Activated naive CD4-positive, alpha-beta T cell treated with Interleukin-2 at 50 U/mL for 16 hours (primary cell): ENCODE results near the gene INO80.

Experiments
- DNase-seq: peaks from one replicate; pipeline ENCODE4 v3.0.0-alpha.2; 2020

The INO80 gene

DNA sequence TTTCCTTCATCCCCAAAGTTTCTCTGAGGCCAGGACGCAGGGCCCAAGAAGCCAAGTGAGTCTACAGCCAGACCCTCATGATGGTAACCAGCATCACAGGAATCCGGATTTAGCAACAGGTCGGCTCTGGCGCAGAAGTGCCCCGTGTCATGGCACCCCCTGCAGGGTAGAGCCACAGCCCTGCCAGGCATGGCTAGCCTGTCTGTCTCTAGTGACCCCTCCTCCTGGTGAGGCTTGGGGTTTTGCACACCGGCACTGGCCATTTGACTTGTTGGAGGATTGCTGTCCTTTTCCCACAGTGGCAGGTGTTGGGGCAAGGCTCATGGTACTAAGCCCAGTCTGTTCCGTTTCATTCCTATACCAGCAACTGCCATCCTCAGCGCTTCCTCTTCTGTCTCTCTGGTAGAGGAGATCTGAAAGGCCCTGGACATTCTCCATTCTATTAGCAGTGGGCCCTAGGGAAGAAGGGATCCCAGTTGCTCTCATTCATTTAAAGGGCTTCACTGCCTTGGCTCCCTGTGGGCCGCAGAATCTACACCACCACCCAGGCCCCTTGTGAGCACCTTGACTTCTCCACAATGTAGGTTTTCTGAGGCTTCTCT is 172.2 kb downstream of the INO80 start:
- DNase-seq, result no peak

DNA sequence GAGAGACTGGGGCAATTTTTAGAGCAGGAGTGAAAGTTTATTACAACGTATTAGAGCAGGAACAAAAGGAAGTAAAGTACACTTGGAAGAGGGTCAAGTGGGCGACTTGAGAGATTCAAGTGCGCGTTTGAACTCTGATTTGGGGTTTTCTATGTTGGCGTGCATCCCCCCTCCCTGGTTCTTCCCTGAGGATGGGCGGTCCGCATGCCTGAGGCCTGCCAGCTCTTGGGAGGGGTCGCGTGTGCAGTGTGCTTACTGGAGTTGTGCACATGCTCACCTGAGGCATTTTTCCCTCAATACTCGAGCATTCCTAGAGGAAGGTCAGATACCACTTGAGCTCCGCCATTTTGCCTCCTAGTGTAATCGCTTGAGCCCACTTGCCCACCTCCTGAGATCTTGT is 173.2 kb downstream of the INO80 start:
- no peak for DNase-seq

DNA sequence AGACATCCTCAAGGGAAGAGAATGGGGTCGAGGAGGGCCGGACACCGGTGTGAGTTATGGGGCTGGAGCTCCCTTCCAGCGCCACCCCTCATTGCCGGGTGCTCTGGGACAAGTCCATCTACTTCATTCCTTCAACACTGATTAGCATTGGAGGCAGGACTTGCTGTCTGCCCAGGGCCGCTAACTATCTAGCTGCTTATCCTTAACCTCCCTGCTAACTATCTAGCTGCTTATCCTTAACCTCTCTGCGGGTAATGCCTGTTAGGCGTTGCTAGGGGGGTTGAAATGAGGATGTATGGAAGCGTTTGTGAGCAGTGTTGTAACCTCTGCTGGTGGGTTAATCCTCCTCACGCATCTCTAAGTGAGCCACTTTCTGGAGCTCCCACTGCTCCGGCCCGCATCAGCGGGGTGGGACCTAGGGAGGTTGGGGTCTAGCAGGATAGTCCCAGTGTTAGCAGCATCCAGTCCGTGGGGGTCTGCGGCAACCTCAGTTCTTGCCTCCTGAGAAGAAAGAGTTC is 173.7 kb downstream of the INO80 start:
- DNase-seq, result no peak

DNA sequence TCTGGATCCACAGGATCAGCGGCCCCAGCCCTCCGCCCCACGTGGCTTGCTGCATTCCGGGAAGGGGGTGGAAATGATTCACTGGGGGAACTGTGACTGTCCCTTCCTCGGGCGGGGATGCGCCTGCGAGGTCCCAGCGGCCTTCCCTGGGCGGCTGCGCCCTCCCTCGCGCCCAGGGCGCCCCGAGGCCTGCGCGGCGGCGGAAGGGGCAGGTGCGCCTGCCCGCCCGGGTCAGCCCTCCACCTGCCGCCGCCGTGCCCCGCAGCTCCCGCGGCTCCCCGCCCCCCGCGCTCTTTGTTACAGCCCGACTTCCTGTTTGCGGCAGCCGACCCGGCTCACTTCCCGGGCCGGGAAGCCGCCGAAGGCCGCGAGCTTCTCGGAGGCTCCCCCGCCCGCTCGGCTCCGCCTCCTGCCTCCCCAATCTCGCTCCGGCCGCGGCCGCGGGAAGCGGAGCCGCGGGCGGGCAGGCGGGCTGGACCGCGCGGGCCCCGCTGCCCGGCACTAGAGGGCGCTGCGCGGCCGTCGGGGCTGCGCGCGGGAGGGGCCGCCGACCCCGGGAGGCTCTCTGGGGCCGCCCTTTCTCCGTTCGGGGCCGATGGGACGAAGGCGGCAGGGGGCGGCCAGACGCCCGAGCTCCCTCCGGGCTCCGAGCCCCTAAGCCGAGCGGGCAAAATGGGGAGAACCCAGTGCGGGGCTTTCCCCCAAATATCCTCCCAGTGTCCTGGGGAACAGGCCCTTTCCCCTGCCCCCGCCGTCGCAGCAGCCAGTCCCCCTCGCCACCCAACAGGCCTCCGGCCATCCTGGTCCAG is 174.3 kb downstream of the INO80 start:
- peak; percentile 66 for DNase-seq

DNA sequence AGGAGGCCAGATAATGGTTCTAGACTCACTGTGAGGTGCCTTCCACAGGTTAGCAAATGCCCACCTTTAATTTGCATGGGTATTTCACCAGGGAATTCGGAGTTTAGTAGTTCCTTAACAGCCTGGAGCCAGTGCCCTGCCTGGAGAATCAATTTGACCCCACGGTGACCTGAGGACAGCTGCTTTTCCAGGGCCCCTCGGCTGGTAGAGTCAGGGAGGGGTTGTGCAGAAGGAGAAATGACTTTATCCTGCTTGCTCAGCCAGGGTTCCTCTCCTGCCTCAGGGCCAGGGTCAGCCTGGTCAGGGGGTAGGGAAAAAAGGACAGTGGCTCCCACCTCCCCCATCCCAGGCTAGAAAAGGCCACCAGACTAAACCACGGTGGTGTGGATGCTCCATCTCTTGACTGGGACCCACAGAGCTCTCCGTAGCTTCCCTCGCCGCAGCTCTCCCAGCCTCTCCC is 175.0 kb downstream of the INO80 start:
- DNase-seq, result no peak

DNA sequence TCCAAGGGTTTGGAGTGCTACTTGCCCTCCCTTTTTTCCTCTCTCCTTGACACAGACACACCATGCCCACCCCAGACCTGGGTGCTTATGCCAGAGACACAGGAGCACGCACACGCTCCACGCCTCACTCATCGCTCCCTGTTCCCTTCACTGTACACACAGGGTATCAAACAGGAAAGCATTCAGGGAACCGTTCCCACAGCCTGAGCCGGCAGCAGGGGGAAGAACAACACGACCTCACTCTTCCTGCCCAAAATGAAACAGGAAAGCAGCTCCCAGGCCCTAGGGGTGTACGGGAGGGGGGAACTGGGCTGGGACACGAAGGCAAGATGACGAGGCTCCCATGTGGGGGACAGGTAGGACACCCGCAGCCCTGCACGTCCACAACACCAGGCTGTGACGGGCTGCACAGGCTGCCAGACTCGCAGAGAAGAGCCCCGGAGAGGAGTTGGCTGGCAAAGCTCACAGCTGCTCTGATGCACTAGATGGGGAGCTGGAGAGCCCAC is 175.7 kb downstream of the INO80 start:
- DNase-seq, result no peak

DNA sequence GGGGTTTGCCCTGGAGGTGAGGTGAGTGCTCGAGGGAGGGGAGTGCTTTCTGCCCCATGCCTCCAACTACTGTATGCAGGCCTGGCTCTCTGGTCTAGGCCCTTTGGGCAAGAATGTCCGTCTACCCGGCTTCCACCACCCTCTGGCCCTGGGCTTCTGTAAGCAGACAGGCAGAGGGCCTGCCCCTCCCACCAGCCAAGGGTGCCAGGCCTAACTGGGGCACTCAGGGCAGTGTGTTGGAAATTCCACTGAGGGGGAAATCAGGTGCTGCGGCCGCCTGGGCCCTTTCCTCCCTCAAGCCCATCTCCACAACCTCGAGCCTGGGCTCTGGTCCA is 177.6 kb downstream of the INO80 start:
- no peak for DNase-seq

DNA sequence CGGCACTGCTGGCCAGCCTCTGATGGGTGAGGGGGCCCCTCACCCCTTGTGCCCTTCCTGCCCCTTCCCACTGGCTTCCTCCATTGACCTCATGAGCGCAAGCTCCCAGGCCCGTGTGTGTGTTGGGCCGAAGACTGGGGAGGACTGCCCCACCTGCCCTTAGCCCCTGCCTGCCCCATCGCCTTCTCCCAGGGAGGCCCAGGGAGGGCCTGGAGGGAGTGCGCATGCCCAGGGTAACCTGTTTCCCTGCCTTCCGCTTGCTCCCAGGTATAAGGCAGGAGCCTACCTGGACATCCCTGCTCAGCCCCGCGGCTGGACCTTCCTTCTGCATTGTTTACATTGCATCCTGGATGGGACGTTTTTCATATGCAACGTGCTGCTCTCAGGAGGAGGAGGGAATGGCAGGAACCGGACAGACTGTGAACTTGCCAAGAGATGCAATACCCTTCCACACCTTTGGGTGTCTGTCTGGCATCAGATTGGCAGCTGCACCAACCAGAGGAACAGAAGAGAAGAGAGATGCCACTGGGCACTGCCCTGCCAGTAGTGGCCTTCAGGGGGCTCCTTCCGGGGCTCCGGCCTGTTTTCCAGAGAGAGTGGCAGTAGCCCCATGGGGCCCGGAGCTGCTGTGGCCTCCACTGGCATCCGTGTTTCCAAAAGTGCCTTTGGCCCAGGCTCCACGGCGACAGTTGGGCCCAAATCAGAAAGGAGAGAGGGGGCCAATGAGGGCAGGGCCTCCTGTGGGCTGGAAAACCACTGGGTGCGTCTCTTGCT is 178.1 kb downstream of the INO80 start:
- no peak for DNase-seq

DNA sequence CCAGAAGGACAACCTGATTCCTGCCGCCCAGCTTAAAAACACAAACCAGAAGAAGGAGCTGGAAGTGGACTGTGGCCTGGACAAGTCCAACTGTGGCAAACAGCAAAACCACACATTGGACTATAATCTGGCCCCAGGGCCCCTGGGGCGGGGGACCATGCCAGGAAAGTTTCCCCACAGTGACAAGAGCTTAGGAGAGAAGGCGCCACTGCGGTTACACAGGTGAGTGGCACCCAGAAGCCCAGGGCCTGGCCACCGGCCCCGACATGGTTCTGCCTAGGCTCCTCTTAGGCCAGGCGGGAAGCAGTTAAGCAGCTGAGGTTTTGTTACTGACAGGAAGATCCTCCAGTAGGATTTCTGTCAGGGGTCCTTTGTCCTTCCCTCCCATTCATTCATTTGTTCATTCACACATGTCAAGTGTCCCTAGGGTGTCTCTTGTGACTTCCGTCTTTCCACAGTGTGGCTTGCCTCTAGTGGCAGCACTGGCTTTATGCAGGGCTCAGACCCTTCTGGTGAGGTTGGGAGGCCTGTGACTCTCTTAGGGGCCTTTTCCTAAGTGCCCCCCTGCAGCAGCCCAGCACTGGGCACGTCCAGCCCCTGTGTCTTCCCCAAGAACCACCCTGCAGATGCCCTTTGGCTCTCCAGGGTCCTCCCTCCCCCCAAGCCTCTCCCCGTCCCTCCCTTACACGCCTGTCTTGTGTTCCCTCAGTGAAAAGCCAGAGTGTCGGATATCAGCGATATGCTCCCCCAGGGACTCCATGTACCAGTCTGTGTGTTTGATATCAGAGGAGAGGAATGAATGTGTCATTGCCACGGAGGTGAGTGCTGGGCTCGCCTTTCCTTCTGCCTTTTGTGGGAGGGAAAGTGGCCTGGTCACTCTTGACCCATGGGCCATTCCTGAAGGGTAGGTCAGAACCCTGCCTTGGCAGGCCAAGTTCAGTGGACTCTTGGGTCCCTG is 179.1 kb downstream of the INO80 start:
- DNase-seq, result no peak

DNA sequence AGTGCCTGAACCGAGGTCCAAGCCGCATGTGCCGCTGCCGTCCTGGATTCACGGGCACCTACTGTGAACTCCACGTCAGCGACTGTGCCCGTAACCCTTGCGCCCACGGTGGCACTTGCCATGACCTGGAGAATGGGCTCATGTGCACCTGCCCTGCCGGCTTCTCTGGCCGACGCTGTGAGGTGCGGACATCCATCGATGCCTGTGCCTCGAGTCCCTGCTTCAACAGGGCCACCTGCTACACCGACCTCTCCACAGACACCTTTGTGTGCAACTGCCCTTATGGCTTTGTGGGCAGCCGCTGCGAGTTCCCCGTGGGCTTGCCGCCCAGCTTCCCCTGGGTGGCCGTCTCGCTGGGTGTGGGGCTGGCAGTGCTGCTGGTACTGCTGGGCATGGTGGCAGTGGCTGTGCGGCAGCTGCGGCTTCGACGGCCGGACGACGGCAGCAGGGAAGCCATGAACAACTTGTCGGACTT is 179.8 kb downstream of the INO80 start:
- DNase-seq, result no peak

DNA sequence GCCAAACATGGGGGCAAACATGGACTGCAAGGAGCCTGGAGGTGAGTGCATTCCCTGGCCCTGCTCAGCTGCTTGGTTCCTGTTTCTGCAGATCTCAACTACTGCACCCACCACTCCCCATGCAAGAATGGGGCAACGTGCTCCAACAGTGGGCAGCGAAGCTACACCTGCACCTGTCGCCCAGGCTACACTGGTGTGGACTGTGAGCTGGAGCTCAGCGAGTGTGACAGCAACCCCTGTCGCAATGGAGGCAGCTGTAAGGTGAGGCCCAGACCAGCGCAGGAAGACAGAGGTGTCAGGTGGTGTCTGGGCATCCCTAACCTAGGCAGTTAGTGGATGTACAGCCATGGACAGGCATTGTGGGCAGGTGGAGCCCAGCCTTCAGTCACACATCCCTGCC is 181.6 kb downstream of the INO80 start:
- no peak for DNase-seq

DNA sequence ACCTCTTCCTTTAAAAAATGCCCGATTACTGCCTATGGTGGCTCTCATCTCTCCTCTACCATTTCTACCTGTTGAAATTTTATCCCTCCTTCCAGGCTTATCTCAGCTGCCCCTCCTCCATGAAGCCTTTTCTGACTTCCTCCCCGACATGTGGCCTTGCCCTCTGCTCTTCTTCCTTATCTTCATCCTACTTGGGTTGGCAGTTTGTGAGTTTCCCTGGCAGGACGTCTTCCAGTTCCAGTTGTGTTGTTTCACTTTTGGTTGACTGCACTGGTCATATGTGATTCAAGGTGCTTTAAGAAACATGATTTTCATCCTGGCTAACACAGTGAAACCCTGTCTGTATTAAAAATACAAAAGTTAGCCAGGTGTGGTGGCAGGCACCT is 182.6 kb downstream of the INO80 start:
- DNase-seq, result no peak

DNA sequence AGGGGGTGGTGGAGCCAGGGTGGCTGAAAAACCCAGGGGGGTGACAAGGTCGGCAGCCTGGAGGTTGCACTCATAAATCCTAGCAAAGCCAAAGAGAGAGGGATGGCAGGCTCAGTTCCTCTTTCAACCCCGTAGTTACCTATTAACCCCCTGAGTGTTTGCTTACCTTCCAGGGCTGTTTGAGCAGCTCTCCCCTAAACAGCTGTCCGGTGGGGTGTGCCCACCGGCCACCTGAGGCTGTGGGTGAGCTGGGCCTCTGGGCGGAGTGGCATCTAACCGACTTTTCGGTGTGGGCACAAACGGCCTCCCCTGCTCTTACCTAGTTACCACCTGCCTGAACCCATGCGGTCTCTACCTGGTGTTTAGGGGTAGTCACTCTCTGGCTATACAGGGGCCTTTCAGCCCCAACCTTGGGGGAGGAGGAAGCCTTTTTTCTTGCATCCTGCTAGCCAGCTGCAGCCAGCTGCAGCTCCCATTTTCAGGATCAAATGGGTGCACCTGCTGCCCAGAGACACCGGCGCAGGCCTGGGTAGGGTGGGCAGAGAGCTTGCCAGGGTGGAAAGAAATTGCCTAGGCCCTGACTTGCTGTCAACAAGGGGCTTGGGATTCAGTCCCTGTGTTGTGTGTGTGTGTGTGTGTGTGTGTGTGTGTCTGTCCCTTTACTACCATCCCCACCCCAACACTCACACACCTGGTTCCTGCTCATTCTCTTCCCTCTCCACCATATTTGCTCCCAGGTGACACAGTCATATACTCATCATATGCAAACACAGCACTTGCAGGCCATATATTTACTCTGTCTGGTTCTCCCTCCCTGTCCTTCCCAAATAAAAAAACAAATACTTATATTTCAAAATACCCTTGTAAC is 183.2 kb downstream of the INO80 start:
- DNase-seq, result no peak

DNA sequence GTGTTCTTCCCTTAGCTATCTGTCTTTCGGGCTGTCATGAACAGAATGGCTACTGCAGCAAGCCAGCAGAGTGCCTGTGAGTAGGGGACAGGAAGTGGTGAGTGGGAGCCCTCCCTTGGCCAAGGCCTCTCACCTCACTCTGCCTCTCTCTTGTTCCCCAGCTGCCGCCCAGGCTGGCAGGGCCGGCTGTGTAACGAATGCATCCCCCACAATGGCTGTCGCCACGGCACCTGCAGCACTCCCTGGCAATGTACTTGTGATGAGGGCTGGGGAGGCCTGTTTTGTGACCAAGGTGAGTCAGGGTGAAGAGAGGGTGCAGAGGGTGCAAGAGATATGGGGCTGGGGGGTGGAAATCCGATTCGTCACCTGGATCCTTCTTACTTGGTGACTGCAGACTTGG is 183.9 kb downstream of the INO80 start:
- DNase-seq, result no peak

DNA sequence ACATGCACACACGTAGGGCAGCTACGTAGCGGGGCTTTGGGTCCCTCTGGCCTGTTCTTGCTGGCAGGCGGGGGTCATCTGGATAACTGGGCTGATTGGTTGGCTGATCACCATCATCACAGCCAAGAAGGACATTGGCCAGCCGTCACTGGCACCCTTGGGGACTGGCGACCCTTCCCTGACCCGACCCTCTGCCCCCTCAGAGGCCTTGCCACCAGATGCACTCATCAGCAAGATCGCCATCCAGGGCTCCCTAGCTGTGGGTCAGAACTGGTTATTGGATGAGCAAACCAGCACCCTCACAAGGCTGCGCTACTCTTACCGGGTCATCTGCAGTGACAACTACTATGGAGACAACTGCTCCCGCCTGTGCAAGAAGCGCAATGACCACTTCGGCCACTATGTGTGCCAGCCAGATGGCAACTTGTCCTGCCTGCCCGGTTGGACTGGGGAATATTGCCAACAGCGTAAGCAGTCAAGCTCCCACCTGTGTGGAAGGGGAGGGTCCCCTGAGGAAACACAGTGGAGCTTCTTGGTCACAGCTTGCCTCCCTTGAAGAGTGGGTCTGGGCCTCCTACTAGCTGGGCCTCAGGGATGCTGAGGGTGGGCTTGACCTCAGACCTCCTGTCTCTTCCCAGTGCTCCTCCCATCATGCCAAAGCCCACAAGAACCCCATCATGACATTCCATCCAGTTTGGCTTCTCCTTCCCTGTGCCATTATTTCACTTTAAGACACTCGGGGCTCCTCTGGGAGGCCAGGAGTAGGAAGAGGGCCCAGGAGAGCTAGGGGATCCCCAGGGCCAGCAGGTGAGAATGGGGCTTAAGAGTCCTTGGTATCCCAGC is 184.6 kb downstream of the INO80 start:
- DNase-seq, result no peak

DNA sequence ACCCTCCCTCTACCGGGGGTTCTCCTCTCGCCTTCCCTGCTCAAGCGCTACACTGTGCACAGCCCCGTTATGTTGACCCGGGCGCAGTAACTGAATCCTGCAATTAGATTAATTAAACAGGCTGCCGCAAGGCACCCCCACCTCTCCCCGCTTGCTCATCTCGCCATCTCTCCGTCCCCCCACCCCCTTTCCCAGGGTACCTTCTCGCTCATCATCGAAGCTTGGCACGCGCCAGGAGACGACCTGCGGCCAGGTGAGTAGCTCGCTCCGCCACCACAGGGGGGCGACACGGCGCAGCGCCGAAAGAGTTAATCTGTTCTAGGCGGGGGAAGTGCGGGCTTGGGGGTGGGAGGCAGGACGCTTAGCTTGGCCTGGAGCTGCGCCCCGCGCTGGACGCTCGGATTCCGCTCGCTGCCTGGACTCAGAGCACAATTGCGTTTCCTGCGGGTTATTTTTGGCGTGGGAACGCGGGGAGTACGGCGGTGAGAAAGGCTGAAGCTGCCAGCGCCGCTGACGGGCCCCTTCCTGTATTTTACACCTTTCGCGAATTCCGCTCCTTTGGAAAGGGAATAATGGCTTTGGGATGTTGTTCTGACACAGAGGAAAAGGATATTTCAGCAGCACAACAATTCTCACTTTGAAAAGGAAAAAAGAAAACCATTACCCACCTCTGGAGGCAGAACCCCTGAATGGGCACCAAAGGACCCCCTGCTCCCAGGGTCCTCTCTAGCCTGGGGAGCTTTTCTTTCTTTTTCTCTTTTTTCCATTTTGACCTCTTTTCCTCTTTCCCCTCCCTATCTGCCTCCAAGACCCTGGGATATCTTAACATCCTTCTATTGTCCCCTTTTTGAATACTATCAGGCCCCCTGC is 185.4 kb downstream of the INO80 start:
- DNase-seq, result peak; percentile 49

DNA sequence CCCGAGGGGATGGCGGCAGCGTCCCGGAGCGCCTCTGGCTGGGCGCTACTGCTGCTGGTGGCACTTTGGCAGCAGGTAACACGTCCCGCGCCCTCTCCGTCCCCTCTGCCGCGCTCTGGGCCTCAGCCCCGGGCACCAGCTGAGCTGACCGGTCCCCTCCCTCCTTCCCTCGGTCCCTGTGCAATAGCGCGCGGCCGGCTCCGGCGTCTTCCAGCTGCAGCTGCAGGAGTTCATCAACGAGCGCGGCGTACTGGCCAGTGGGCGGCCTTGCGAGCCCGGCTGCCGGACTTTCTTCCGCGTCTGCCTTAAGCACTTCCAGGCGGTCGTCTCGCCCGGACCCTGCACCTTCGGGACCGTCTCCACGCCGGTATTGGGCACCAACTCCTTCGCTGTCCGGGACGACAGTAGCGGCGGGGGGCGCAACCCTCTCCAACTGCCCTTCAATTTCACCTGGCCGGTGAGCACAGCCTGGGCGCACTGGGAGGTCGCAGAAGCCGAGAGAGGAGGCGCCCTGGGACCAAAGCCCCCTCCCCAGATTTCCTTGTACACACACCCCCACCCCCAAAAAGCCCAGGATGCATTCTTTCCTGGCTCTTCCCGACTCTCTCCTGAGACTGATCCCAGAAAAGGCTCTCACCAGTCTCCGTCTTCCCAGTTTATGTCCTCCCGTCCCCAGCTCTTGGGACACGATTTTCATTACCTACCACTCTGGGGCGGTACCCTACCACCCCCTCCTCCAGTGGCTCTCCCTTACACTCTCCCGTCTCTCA is 186.2 kb downstream of the INO80 start:
- no peak for DNase-seq
